HG03378 (cell line): Measurements from ENCODE around the gene NUDT3.
"Not testable (repeated sequence)": the region's sequence is repeated elsewhere in the genome, so short reads cannot be mapped to it uniquely, and the experiment has no call there.

Experiments
- ATAC-seq: cut with Tn5 transposase; IDR thresholded peaks from one replicate; pipeline ENCODE4 v1.9.1; 2021; ENCODE audit warnings: mild to moderate bottlenecking, moderate library complexity; ENCODE audit not compliant: unreplicated experiment

Gene NUDT3

GRCh38 chr6:34371865-34372264, 20.6 kb downstream of the NUDT3 start:
- ATAC-seq, result not testable (repeated sequence)

GRCh38 chr6:34370361-34370760, 22.1 kb downstream of the NUDT3 start:
- no peak for ATAC-seq

- no peak for ATAC-seq
Observed at GRCh38 chr6:34369385-34369784, 23.1 kb downstream of the NUDT3 start.

- ATAC-seq, result no peak
Observed at GRCh38 chr6:34366639-34366921, 25.9 kb downstream of the NUDT3 start.

GRCh38 chr6:34365781-34366638, 26.5 kb downstream of the NUDT3 start:
- ATAC-seq, result not testable (repeated sequence)

- not testable (repeated sequence) for ATAC-seq
Observed at GRCh38 chr6:34363681-34364075, 28.8 kb downstream of the NUDT3 start.

GRCh38 chr6:34362909-34363680, 29.4 kb downstream of the NUDT3 start:
- no peak for ATAC-seq

GRCh38 chr6:34362176-34362575, 30.3 kb downstream of the NUDT3 start:
- no peak for ATAC-seq

GRCh38 chr6:34360556-34360955, 31.9 kb downstream of the NUDT3 start:
- no peak for ATAC-seq

GRCh38 chr6:34359418-34360158, 32.9 kb downstream of the NUDT3 start:
- no peak for ATAC-seq

- ATAC-seq, result no peak
Observed at GRCh38 chr6:34358389-34358905, 34.0 kb downstream of the NUDT3 start.

- ATAC-seq, result no peak
Observed at GRCh38 chr6:34357937-34358336, 34.5 kb downstream of the NUDT3 start.

GRCh38 chr6:34355889-34356288, 36.6 kb downstream of the NUDT3 start:
- no peak for ATAC-seq

GRCh38 chr6:34354230-34354629, 38.2 kb downstream of the NUDT3 start:
- ATAC-seq, result not testable (repeated sequence)

- not testable (repeated sequence) for ATAC-seq
Observed at GRCh38 chr6:34353530-34353929, 38.9 kb downstream of the NUDT3 start.

- ATAC-seq, result no peak
Observed at GRCh38 chr6:34352305-34352937, 40.0 kb downstream of the NUDT3 start.

GRCh38 chr6:34350934-34351217, 41.6 kb downstream of the NUDT3 start:
- no peak for ATAC-seq

GRCh38 chr6:34350137-34350933, 42.1 kb downstream of the NUDT3 start:
- no peak for ATAC-seq

GRCh38 chr6:34349211-34349610, 43.3 kb downstream of the NUDT3 start:
- ATAC-seq, result no peak

- ATAC-seq, result no peak
Observed at GRCh38 chr6:34347303-34347702, 45.2 kb downstream of the NUDT3 start.
